D721Med (cell line): ENCODE results near the gene ABI2.
A peak's percentile ranks its signal among the peaks of the same experiment; 100 is the strongest.

Experiments
- DNase-seq: peaks from one replicate; pipeline ENCODE4 v3.0.0; 2011; ENCODE audit warnings: low spot score; ENCODE audit not compliant: insufficient read length
- FAIRE-seq: peaks from 2 replicates; lab custom pipeline; 2011; peaks lifted over from hg19 to GRCh38; lab: Jason Lieb, UNC
- TF ChIP-seq, protein P1 (sequence below): IDR thresholded peaks from 2 replicates; pipeline ENCODE4 v1.5.1; 2012; ENCODE audit warnings: mild to moderate bottlenecking, control low read depth; ENCODE audit not compliant: insufficient read depth; ENCODE audit errors: missing control alignments

ABI2 gene

DNA sequence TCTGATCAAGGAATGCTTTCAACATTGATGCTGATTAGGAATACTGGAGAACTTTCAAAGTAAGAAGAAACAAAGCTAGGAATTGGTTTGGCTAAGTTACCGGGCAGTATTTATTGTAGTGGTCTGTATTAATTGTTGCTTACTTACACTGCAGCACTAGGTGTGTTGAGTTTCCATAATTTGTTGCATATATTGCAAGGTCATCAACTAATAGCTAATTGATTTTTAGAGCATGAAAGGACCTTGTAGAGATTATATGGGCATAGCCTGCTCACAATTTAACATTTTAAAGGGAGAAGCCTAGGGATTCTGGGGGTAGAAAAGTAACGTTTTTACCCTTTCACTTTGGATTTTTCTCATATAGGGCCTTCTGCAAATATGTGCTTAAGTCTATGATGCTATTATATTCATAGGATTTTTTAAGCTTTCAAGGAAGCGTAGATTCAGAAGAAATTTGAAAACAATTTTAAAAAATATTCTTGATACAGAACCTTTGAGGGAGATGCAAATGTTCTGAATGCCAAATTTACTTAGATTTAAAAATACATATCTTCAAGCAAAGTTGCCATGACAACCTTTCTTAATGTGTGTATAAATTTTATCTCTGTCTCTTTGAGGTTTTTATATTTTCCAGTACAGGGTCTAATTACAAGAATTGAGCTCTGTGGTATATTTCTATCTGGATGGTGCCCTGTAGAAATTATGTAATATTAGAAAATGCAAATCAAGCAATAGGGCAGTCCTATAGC lies 17.3 kb upstream of the ABI2 start:
- DNase-seq (no peak), FAIRE-seq (no peak)
- TF ChIP-seq, protein P1, sequence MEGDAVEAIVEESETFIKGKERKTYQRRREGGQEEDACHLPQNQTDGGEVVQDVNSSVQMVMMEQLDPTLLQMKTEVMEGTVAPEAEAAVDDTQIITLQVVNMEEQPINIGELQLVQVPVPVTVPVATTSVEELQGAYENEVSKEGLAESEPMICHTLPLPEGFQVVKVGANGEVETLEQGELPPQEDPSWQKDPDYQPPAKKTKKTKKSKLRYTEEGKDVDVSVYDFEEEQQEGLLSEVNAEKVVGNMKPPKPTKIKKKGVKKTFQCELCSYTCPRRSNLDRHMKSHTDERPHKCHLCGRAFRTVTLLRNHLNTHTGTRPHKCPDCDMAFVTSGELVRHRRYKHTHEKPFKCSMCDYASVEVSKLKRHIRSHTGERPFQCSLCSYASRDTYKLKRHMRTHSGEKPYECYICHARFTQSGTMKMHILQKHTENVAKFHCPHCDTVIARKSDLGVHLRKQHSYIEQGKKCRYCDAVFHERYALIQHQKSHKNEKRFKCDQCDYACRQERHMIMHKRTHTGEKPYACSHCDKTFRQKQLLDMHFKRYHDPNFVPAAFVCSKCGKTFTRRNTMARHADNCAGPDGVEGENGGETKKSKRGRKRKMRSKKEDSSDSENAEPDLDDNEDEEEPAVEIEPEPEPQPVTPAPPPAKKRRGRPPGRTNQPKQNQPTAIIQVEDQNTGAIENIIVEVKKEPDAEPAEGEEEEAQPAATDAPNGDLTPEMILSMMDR, result no peak

DNA sequence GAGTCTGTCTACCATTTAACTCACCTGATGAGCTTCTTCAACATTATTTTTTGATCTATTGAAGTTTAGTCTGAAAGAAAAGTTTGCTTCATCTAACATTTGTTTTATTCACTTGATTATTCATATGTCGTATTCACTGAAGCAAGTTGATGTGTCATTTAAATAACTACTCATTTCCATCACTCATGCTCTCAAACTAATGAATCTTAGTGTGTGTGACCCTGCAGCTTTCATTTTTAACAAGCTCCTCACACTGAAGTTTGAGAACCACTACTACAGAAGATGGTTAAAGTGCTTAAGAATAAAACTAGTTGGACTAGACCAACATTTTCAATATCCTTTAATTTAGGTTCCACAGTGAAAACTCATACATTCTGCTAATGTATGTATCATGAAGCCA lies 1.8 kb upstream of the ABI2 start:
- peak; percentile 11 for FAIRE-seq
- TF ChIP-seq, protein P1, result no peak

DNA sequence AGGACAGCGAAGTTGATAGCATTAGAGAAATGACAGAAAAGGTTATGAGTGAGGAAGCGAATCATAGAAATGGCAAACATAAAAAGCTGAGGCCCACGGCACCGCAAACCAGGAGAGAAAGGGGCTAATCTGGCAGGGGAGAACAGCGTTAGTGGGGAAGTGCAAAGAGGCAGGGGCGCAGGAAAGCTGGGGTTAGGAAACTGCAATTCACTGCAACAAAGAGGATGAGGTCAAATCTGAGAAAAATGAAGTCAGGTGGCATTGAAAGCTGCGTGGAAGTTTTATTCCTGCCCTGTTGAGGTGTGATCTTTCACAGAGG lies 653 bp upstream of the ABI2 start:
- TF ChIP-seq, protein P1, result no peak
- no peak for FAIRE-seq
- DNase-seq, result no peak

More for the DNA sequence above, 1.8 kb upstream of the ABI2 start:
- no peak for DNase-seq

DNA sequence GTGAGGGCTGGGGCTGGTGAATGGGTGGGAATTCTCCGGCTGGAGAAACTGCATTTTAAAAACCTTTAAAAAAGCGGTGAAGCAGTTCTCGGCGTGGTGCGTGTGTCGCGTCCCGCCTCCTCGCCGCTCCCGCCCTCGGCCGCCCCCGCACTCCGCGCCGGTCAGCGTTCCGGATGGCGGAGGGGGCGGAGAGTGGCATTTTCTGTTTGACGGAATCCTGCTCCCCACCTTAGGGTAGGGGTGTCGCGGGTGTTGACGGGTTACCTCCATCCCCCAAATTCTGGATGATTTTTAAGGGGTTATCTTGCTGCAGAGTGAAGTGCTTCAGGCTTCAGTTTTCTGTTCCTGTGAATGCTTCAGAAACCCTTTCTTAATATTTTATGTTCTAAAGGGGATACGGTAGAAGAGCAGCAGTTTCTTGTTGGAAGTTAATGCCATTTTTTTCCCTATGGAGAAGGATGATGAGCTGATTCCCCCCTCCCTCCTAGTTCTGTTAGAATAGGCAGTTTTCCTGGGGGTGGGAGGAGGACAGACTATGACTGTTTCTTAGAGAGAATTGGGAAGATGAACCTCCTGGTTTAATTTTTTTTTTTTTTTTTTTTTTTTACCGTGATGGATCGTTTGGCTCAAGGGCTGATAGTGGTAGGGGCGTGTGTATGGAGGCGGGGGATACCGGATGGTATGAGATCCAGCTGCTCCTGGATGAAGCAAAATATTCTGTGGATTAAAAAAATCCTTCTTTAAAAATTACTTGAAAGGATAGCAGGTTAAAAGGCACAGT lies 756 bp downstream of the ABI2 start:
- TF ChIP-seq, protein P1, result no peak
- DNase-seq, result no peak
- FAIRE-seq, result no peak

DNA sequence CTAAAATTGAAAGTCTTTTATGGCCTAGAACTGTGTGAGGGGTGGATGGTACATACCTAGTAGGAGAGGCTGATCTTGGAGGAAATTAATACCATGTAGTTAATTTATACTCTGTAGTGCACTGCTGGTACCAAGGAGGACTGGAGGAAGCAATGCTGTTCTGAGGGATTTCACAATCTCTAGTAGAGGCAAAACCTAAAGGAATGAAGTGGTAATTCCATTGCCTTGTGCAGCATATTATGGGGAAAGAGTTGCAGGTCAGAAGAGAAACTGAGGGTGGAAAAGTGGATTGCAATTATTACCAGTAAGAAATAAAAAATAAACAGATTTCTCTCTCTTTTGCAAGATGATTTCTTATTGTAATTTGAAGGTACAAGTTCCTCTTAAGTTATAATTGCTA lies 2.2 kb downstream of the ABI2 start:
- no peak for DNase-seq
- FAIRE-seq, result peak; percentile 6
- TF ChIP-seq, protein P1, result no peak

DNA sequence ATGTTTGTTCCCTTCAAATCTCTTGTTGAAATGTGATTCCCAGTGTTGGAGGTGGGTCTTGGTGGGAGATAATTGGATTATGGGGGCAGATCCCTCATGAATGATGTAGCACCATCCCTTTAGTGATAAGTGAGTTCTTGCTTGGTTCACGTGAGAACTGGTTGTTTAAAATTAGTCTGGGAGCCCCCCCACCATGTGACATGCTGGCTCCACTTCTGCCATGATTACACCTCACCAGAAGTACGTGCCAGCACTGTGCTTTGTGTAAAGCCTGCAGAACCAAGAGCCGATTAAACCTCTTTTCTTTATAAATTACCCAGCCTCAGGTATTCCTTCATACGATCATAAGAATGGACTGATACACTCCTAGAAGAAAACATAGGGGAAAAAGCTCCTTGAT lies 10.1 kb downstream of the ABI2 start:
- TF ChIP-seq, protein P1, result no peak
- FAIRE-seq, result no peak
- DNase-seq, result no peak
